NCI-H1048 (cell line): Measurements from ENCODE around the gene KRT31.
"Not testable (repeated sequence)": the region's sequence is repeated elsewhere in the genome, so short reads cannot be mapped to it uniquely, and the experiment has no call there.

Source experiments
- DNase-seq: peaks from one replicate; lab custom pipeline; 2025; lab: John Stamatoyannopoulos, UW

The KRT31 gene

DNA sequence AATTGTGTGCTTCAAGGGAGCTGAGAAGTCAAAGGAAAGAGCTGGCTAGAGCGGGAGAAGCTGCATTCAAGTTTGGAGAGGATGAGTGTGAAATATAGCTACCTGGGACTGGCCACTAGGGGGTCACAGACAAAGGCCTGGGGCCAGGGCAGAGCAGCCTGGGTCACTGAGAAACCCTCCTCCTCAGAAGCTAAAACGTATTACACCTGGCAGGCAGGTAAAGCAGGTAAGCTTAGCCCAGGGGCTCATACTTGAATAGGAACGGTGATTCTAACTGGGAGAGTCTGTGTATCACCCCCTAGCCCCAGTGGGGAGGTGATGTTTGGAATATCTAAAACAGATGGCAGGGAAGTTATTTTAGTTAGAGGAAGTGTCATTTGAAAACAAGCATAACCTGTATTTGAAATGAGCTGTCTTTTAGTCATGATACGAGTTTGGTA lies 20.2 kb upstream of the KRT31 start:
- DNase-seq = no peak

GRCh38 chr17:41417127-41417526 lies 19.7 kb upstream of the KRT31 start:
- DNase-seq = no peak

DNA sequence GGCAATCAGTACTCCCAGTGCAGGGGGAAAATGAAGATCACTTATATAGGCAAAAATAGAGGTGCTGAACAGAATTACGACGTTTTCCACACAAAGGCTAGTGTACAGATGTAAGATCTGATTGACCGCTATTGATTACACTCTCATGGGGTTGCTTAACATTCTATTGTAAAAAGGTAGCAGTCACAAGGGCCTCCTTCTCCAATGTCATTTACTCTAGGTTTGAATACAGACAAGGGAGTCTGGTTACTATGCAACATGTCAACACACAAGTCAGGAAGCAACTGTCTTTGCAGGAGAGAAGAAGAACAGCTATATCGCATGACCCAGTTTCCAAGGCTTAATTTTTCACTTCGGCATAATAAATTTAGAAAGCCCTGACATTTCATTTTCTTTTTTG lies 19.1 kb upstream of the KRT31 start:
- DNase-seq = no peak

GRCh38 chr17:41415833-41416335 lies 18.5 kb upstream of the KRT31 start:
- no peak for DNase-seq

DNA sequence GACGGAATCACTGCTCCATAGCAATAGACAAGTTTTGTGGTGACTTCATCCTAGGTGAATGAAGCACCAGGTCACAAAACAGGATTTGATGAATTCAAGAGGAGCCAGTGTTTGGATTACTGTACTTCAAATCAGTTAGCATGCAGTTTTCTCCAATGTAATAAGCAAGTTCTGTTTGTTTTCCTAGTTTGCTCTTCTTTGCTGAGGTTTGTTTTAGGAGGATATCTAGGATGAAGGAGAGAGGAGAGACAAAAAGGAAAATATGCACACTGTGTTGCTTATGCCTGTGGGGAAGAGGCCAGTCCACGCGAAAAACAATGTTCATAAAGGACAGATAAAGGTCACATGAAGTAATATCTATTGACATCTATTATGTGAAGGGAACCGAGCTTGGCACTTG lies 18.0 kb upstream of the KRT31 start:
- no peak for DNase-seq

DNA sequence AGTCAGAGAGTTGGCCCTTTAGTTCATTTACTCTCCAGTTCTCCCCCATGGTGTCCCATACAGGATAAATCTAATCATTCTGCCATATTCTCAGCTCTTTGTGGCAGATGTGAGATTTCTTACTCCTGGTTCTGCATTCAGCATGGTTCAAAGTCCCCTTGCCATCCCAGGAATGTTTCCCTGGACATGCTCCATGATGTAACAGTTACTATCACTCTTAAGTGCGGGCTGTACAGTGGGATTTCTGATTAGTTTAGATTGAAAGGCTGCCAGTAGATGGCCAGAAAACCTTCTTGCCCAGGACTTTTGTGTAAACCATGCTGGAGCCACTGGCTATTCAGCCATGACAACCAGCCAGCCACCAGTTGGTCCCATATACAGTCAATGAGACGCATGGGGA lies 16.6 kb upstream of the KRT31 start:
- DNase-seq = no peak

GRCh38 chr17:41413353-41413957 lies 16.0 kb upstream of the KRT31 start:
- no peak for DNase-seq

GRCh38 chr17:41411072-41411840 lies 13.8 kb upstream of the KRT31 start:
- DNase-seq = no peak

DNA sequence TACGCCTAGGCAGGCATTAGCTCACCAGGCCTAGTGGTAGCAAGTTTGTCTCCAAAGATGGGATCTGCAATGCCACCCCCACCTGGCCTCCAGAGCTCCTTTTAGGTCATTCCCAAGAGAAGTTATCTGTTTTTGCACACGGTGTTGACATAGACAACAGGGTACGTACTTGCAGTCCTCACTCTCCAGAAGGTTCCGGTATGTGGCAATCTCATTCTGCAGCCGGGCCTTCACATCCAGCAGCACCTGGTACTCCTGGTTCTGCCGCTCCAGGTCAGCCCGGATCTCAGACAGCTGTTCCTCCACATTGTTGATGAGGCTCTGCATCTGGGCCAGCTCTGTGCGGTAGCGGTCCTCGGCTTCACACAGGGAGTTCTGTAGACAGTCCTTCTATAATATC lies 9.8 kb upstream of the KRT31 start:
- no peak for DNase-seq

DNA sequence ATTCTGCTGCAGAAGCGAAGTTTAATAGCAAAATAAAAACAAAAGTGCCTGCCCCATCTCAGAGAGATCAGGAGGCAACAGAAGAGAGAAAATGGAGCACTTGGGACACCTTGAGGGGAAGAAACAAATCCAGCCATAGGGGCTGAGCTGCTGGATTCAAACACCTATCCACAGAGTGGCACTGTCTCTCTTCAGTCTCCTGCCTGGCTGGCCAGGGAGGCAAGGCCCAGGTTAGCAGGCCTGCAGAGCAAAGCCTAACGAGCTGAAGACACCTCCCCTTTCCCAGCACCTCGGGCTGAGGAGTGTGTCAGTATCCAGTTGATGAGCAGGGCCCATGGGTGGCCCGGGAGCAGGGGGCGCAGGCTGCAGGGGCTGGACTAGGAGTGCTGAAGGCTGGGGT lies 8.8 kb upstream of the KRT31 start:
- DNase-seq = no peak

DNA sequence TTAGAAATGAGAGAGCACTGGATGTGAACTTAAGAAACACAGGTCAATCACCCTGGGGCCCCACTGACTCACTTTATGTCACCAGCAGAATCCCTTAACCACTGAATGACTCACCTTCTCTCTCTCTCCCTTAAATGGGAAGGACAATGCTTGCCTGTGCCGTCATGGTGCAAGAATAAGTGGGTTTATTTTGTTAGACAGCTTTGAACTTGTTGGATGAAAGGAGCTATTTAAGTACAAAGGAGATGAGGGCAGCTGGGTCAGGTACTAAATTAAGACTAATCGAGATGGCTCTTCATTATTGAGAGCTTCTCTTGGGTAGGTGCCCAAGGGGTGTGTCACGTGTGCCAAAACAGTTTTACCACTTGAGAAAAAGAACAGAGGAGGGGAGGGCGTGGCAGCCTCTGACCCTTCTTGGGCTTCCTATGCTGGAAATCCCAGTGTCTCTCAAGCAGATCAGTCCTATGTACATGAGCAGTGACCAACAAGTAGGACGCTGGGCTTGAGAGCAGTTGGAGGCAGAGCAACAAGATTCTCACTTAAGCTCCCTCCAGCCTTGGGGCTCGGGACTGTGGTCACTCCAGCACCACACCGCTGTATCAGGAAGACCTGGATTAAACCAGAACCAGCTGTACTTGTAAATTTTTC lies 6.7 kb upstream of the KRT31 start:
- DNase-seq = no peak

DNA sequence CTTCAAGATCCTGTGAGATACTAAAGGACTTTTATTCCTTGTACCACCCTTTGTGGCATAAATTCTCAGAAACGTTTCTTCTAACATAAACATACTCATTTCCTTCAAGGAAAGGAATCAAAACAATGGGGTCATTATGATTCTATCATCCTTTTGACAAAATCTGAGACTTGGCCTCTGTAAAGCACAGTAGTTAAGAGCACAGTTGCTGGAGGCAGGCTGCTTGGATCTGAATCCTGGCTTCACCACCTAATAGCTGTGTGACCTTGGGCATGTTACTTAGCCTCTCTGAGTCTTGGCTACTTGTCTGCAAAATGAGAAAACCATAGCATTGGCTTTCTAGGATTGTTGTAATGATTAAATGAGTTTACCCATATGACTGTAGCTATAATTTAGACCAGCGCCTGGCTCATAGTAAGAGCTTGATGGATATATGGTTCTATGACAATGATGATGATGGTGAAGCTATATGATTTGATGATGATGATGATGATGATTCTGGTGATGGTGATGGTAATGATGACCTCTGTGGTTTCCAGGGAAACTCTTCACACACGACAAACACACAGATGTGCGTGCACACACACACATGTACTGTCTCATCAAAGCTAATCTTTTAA lies 6.1 kb upstream of the KRT31 start:
- no peak for DNase-seq

DNA sequence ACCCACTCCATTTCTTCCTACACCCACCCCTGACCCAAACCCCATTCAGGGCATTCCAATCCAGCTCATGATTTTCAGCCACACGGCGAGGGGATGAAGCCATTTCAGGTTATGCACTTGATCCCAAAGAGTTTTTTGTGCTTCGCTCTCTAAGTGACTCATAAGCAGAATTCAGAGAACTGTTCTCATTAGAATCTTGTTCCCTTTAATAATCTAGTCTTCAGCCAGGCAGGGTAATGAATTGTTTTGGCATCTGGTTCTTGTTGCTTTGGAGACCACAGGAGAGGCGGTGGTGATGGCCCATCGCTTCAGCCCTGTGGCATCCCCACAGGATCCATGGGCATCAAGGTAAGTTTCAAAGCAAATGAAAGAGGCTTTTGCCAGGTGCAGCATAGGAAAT lies 4.8 kb upstream of the KRT31 start:
- DNase-seq = no peak

DNA sequence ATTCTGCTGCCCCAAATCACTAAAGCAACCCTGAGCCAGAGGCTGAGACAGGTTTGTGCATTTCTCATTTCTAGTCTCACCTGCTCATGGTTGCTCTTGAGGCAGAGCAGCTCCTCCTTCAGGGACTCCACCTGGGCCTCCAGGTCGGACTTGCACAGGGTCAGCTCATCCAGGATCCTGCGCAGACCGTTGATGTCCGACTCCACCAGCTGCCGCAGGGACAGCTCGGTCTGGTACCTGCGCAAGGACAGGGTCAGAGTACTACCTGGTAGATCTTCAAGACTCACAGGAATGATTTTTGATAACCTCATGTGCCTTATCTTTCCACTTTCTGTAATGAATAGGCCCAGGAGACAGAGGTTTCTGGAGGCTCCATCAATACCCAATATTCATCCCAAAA lies 1.1 kb downstream of the KRT31 start:
- no peak for DNase-seq

GRCh38 chr17:41395611-41396010 lies 1.8 kb downstream of the KRT31 start:
- no peak for DNase-seq

DNA sequence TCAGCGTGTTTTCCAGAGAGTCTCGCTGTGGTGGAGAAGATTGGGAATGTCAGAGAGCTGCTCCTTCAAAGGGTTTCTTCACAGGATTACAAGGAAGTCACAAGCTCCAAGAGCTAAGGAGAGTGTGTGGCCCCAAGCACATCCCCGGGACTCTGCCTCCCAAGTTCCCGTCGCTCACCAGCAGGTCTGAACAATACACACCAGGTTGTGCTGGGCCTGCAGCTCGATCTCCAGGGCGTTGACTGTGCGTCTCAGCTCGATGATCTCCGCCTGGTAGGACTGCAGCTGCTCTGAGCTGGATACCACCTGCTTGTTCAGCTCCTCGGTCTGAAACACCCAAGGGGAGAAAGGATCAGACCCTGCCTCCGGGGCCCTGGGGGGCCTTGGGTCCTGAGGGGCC lies 2.4 kb downstream of the KRT31 start:
- DNase-seq = not testable (repeated sequence)

- no peak for DNase-seq
Measured at GRCh38 chr17:41394254-41394996, 3.0 kb downstream of the KRT31 start.

DNA sequence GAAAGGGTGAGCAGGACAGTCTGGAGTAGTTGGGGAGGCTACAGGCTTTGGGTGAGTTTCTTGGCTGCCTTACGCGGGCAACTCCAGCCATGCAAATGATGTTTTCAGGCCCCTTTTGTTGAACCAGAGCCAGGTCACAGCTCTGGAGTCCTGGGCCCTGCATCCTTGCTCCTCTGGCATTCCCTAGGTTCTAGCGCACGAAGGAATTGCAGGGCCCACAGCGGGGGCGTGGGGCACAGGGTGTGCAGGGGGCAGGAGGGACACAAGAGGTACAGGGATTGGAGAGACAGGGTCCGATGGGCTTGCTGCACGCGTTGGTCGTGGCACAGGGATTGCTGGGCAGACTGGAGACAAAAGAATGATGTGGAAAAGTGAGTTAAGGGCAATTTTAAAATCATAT lies 3.6 kb downstream of the KRT31 start:
- DNase-seq = no peak

- DNase-seq = no peak
Measured at GRCh38 chr17:41393294-41393693, 4.1 kb downstream of the KRT31 start.

- DNase-seq = no peak
Measured at GRCh38 chr17:41392278-41392677, 5.1 kb downstream of the KRT31 start.

- no peak for DNase-seq
Measured at GRCh38 chr17:41391535-41391934, 5.9 kb downstream of the KRT31 start.

DNA sequence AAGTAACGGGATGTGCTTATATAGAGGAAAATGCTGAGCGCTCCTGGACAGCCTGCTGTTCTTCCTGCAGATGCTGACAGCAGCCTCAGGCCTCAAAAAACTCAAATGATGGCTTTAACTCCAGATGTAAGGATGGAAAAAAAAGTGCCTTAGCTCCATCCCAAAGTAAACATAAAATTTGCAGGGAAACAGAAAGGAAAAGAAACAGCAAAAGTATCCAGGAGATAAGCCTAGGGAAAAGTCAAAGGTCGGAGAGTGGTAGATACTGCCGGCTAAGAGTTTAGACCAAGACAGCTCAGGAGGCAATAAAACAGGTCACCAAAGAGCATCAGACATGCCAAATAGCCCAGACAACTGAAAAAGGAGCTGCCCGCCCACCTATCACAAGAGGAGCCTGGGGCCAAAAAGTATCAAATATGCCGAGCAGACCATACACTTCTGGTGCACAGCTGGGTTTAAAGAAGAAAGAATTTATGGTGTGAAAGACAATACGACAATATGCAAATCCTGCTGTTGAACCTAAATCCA lies 6.9 kb downstream of the KRT31 start:
- no peak for DNase-seq
